NCI-H1436 (cell line): ENCODE data around the gene DPH6.
"Not testable (repeated sequence)": the region's sequence is repeated elsewhere in the genome, so short reads cannot be mapped to it uniquely, and the experiment has no call there.

ENCODE experiments used
- DNase-seq: peaks from one replicate; lab custom pipeline; 2025; lab: John Stamatoyannopoulos, UW

Gene DPH6

GRCh38 chr15:35437157-35437556 is 108.8 kb downstream of the DPH6 start:
- no peak for DNase-seq

DNA sequence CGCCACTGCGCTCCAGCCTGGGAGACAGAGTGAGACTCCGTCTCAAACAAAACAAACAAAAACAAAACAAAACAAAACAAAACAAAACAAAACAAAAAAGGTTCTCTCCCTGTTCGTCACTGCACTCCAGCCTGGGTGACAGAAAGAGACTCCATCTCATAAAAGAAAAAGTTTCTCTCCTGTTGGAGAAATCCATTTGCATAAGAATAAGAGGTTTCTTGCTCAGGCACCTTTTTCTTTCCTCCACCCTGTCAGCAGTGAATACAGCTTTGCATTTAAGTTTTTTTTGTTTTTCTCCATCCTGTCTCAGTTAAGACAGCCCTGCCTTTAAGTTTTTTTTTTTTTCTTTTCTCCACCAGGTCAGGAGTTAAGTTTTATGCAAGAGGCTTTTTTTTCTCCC is 109.5 kb downstream of the DPH6 start:
- no peak for DNase-seq

GRCh38 chr15:35431281-35431680 is 114.7 kb downstream of the DPH6 start:
- DNase-seq, result no peak

- DNase-seq, result no peak
These were observed 115.7 kb downstream of the DPH6 start for GRCh38 chr15:35430301-35430700.

GRCh38 chr15:35427496-35427895 is 118.5 kb downstream of the DPH6 start:
- no peak for DNase-seq

- DNase-seq, result no peak
These were observed 118.9 kb downstream of the DPH6 start for GRCh38 chr15:35427091-35427490.

GRCh38 chr15:35410775-35411174 is 135.2 kb downstream of the DPH6 start:
- no peak for DNase-seq

- no peak for DNase-seq
These were observed 146.1 kb downstream of the DPH6 start for GRCh38 chr15:35399901-35400300.

DNA sequence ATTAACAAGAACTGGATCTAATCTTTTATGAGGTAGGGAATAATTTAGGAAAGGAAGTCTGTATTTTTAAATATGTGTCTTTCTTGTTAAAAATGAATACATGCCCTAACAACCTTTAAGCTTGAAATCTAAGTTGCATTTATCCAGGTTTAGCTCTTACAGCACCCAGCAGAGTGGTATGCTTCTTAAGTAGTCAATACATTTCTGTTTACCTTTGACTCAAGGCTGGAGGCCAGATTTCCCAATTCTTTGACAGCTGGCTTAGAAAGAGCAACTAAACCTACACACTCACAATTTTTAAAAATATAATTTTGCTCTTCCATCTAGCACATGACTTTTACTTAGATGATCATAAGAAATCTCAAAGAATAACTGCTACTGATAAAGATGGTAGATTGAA is 148.9 kb downstream of the DPH6 start:
- DNase-seq, result no peak

DNA sequence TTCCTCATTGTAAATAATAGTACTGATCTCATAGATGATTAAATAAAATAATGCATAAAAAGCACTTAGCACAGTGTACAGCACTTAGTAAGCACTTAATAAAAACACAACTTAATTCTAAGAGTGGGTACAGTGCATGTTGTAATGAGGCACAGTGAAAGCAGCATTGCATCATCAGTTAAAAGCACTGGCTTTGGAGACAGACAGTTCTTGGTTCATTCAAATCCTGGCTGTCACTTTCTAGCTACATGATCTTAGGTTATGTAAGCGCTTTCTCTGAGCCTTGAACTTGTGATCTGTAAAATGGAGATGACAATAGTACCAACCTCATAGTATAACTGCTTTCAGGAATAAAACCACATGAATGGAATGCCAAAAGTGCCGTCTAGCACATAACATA is 151.5 kb downstream of the DPH6 start:
- DNase-seq, result no peak

- no peak for DNase-seq
These were observed 152.6 kb downstream of the DPH6 start for GRCh38 chr15:35393398-35393797.

- not testable (repeated sequence) for DNase-seq
These were observed 154.5 kb downstream of the DPH6 start for GRCh38 chr15:35391408-35391984.

GRCh38 chr15:35383506-35383905 is 162.5 kb downstream of the DPH6 start:
- DNase-seq, result no peak

DNA sequence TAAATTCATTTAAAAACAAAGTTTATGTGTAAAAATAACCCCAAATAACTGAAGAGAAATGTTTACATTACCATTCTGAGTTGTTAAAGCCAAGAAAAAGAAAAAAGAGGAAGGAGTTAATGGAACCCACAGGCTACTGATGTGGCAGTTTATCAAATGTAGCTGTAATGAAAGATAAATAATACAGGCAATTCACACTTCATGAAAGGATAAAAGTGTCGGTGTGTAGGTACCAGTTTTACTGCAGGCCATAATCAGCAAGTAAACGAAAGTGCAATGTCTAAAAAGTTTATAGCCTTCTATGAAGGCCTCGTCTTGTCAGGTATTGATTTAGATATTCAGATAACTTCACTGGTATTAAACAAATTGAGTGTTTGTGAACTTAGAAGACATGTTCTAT is 164.6 kb downstream of the DPH6 start:
- no peak for DNase-seq

DNA sequence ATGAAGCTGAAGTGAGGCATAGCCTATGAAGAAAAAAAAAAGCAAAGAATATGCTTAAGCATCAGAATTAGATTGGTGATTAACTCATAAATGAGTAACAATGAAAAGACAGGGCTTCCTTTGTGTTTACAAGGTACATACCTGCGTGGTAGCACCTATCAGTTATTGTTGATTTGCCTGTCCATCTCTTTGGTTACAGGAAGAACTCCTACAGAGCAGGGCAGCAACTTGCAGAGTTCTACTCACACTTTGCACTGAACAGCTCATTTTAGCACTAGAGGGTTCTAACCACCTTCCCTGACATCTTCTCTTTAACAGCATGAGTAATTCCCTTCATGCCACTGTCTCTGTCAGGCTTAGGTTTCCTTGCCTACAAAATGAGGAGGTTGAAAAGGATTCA is 166.0 kb downstream of the DPH6 start:
- no peak for DNase-seq

GRCh38 chr15:35378454-35378853 is 167.5 kb downstream of the DPH6 start:
- DNase-seq, result not testable (repeated sequence)

GRCh38 chr15:35376707-35377106 is 169.3 kb downstream of the DPH6 start:
- DNase-seq, result no peak

DNA sequence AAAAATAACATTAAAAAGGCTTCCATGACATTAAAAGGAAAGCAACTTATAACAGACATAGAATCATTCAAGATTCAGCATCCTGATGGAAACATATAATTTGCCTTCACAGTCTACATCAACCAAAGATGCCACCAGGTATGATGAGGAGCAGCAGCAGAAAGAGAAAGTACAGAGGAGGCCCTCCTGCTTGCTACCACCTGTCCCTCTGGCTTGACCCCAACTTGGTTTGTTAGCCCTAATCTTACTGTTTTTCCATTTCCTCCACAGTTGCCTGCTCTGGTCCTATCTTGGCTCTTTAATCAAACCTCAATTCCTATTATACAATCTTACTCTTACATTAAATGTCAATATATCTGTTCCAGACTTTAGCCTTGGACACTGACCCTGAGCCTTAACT is 171.3 kb downstream of the DPH6 start:
- no peak for DNase-seq

DNA sequence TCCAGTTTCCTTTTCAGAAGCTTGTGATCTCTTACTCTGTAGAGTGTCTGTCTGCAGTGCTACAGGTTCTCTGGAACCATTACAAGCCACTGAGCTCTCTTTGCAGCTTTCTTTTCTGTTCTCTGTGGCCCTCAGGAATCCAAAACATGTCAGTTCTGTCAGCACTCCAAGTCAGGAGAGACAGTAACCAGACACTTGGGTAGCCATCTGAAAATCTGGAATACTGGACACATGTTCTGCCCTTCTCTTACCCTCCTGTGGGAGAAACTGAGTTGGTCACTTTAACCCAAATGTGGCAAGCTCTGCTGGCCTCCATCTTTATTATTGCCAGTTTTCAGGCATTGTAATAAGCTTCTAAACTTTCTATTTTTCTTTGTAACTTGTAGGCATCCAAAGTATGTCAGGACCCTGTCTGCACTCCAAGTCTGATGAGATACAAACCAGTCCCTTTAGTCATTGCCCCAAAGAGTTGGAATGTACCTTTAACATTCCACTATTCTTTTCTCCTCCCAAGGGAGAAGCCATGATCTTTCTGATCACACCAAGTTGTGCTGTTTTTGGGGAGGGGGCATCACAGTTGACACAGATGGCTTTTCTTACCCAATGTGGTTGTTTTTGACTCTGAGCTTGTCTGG is 183.7 kb downstream of the DPH6 start:
- no peak for DNase-seq

DNA sequence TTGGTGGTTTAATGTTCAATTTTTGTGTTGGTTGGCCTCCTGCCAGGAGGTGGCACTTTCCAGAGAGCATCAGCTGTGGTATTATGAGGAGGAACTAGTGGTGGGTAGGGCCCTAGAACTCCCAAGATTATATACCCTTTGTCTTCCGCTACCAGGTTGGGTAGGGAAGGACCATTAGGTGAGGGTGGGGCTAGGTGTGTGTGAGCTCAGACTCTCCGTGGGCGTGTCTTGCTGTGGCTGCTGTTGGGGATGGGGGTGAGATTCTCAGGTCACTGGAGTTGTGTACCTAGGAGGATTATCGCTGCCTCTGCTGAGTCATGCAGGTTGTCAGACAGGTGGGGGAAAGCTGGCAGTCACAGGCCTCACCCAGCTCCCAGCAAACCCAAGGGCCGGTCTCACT is 187.1 kb downstream of the DPH6 start:
- no peak for DNase-seq

GRCh38 chr15:35351059-35351458 is 194.9 kb downstream of the DPH6 start:
- no peak for DNase-seq

DNA sequence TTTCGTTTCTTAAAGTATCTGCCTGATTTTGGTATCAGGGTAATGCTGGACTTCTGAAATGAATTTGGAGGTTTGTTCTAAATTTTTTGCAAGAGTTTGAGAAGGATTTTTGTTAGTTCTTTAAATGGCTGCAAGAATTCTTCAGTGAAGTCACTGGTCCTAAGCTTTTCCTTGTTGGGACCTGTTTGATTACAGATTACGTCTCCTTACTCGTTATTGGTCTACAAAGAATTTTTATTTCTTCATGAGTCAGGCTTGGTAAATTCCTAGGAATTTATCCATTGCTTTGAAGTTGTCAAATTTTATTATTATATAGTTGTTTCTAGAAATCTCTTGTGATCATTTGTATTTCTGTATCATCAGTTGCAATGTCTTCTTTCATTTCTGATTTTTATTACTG is 196.0 kb downstream of the DPH6 start:
- no peak for DNase-seq

- DNase-seq, result no peak
These were observed 215.0 kb downstream of the DPH6 start for GRCh38 chr15:35330916-35331315.

- DNase-seq, result no peak
These were observed 215.8 kb downstream of the DPH6 start for GRCh38 chr15:35330048-35330695.
